Activated T-cell treated with anti-CD3 and anti-CD28 coated beads, Interleukin-2, amount 50 U/mL, for 24 hours (primary cell): Measurements from ENCODE around the gene HSD11B1.

Experiments
- DNase-seq: peaks from one replicate; pipeline ENCODE4 v3.0.0-alpha.2; 2020
- H3K27ac Mint-ChIP-seq: 2 replicates; pipeline ENCODE4 v1.8.0; 2020; ENCODE audit warnings: mild to moderate bottlenecking, mixed read lengths
- H3K27me3 Mint-ChIP-seq: 2 replicates; pipeline ENCODE4 v1.8.0; 2020; ENCODE audit warnings: mixed read lengths
- H3K36me3 Mint-ChIP-seq: 2 replicates; pipeline ENCODE4 v1.8.0; 2020; ENCODE audit warnings: low read depth, mixed read lengths
- H3K4me1 Mint-ChIP-seq: 2 replicates; pipeline ENCODE4 v1.8.0; 2020; ENCODE audit warnings: low read depth, mixed read lengths
- H3K4me3 Mint-ChIP-seq: 2 replicates; pipeline ENCODE4 v1.8.0; 2020; ENCODE audit warnings: mild to moderate bottlenecking, moderate library complexity, mixed read lengths
- H3K9me3 Mint-ChIP-seq: 2 replicates; pipeline ENCODE4 v1.8.0; 2020; ENCODE audit warnings: mixed read lengths

HSD11B1 gene

GRCh38 chr1:209705033-209705598 is 470 bp downstream of the HSD11B1 start:
- no peak for DNase-seq
- H3K4me3 Mint-ChIP-seq, result no peak overlapping the region
- H3K9me3 Mint-ChIP-seq, result no peaks in the 10 kb centered on the region
- no peaks in the 10 kb centered on the region for H3K36me3 Mint-ChIP-seq
- peaks cover 66% of the 10 kb centered on the region for H3K4me1 Mint-ChIP-seq
- H3K27me3 Mint-ChIP-seq, result no peaks in the 10 kb centered on the region
- peak overlapping the region; percentile 85 for H3K27ac Mint-ChIP-seq

GRCh38 chr1:209706622-209707021 is 2.0 kb downstream of the HSD11B1 start:
- Mint-ChIP-seq H3K27ac (peak overlapping the region; percentile 31), H3K9me3 (no peaks in the 10 kb centered on the region), H3K27me3 (no peaks in the 10 kb centered on the region), H3K4me1 (peaks cover 66% of the 10 kb centered on the region), H3K36me3 (no peaks in the 10 kb centered on the region), H3K4me3 (no peak overlapping the region)
- no peak for DNase-seq

GRCh38 chr1:209707308-209707707 is 2.7 kb downstream of the HSD11B1 start:
- no peaks in the 10 kb centered on the region for H3K27me3 Mint-ChIP-seq
- H3K4me1 Mint-ChIP-seq, result peaks cover 64% of the 10 kb centered on the region

GRCh38 chr1:209708297-209708696 is 3.7 kb downstream of the HSD11B1 start:
- Mint-ChIP-seq H3K4me3 (no peak overlapping the region), H3K36me3 (no peaks in the 10 kb centered on the region), H3K27ac (peak overlapping the region; percentile 22), H3K4me1 (peaks cover 63% of the 10 kb centered on the region), H3K27me3 (no peaks in the 10 kb centered on the region), H3K9me3 (no peaks in the 10 kb centered on the region)
- DNase-seq, result no peak

More at GRCh38 chr1:209707308-209707707, 2.7 kb downstream of the HSD11B1 start:
- H3K27ac Mint-ChIP-seq, result peak overlapping the region; percentile 31
- no peaks in the 10 kb centered on the region for H3K9me3 Mint-ChIP-seq
- no peak overlapping the region for H3K4me3 Mint-ChIP-seq
- H3K36me3 Mint-ChIP-seq, result no peaks in the 10 kb centered on the region
- DNase-seq, result no peak

GRCh38 chr1:209710093-209710492 is 5.4 kb downstream of the HSD11B1 start:
- Mint-ChIP-seq H3K9me3 (no peaks in the 10 kb centered on the region), H3K4me1 (peaks cover 54% of the 10 kb centered on the region), H3K4me3 (peak overlapping the region; percentile 40), H3K27ac (peak overlapping the region; percentile 84), H3K36me3 (no peaks in the 10 kb centered on the region), H3K27me3 (no peaks in the 10 kb centered on the region)
- no peak for DNase-seq

- Mint-ChIP-seq H3K9me3 (no peaks in the 10 kb centered on the region), H3K27ac (peak overlapping the region; percentile 15), H3K36me3 (no peaks in the 10 kb centered on the region), H3K4me3 (no peak overlapping the region), H3K27me3 (no peaks in the 10 kb centered on the region), H3K4me1 (peaks cover 55% of the 10 kb centered on the region)
- no peak for DNase-seq
Observed at GRCh38 chr1:209710847-209711246, 6.2 kb downstream of the HSD11B1 start.

- Mint-ChIP-seq H3K4me1 (peaks cover 49% of the 10 kb centered on the region), H3K4me3 (peak overlapping the region; percentile 60), H3K9me3 (no peaks in the 10 kb centered on the region), H3K36me3 (no peaks in the 10 kb centered on the region), H3K27ac (peak overlapping the region; percentile 65), H3K27me3 (no peaks in the 10 kb centered on the region)
- DNase-seq, result no peak
Observed at GRCh38 chr1:209714338-209714737, 9.7 kb downstream of the HSD11B1 start.

- Mint-ChIP-seq H3K9me3 (no peaks in the 10 kb centered on the region), H3K36me3 (no peaks in the 10 kb centered on the region), H3K27ac (peak overlapping the region; percentile 76), H3K4me3 (peak overlapping the region; percentile 60), H3K4me1 (peaks cover 40% of the 10 kb centered on the region), H3K27me3 (no peaks in the 10 kb centered on the region)
- DNase-seq, result no peak
Observed at GRCh38 chr1:209715314-209715713, 10.7 kb downstream of the HSD11B1 start.

- Mint-ChIP-seq H3K9me3 (no peaks in the 10 kb centered on the region), H3K27ac (peak overlapping the region; percentile 10), H3K4me3 (no peak overlapping the region), H3K4me1 (peaks cover 53% of the 10 kb centered on the region), H3K27me3 (no peaks in the 10 kb centered on the region), H3K36me3 (no peaks in the 10 kb centered on the region)
- no peak for DNase-seq
Observed at GRCh38 chr1:209717818-209718217, 13.2 kb downstream of the HSD11B1 start.

- no peaks in the 10 kb centered on the region for H3K9me3 Mint-ChIP-seq
- DNase-seq, result no peak
- H3K4me3 Mint-ChIP-seq, result no peak overlapping the region
- H3K27ac Mint-ChIP-seq, result no peak overlapping the region
- H3K36me3 Mint-ChIP-seq, result no peaks in the 10 kb centered on the region
- H3K27me3 Mint-ChIP-seq, result no peaks in the 10 kb centered on the region
- peaks cover 65% of the 10 kb centered on the region for H3K4me1 Mint-ChIP-seq
Observed at GRCh38 chr1:209720326-209720725, 15.7 kb downstream of the HSD11B1 start.

GRCh38 chr1:209720826-209721225 is 16.2 kb downstream of the HSD11B1 start:
- no peak overlapping the region for H3K4me3 Mint-ChIP-seq
- no peaks in the 10 kb centered on the region for H3K9me3 Mint-ChIP-seq
- peaks cover 65% of the 10 kb centered on the region for H3K4me1 Mint-ChIP-seq
- no peaks in the 10 kb centered on the region for H3K36me3 Mint-ChIP-seq
- no peak overlapping the region for H3K27ac Mint-ChIP-seq
- DNase-seq, result no peak
- H3K27me3 Mint-ChIP-seq, result no peaks in the 10 kb centered on the region

GRCh38 chr1:209721323-209721722 is 16.7 kb downstream of the HSD11B1 start:
- peaks cover 61% of the 10 kb centered on the region for H3K4me1 Mint-ChIP-seq
- no peak for DNase-seq
- no peaks in the 10 kb centered on the region for H3K9me3 Mint-ChIP-seq
- H3K36me3 Mint-ChIP-seq, result no peaks in the 10 kb centered on the region
- no peaks in the 10 kb centered on the region for H3K27me3 Mint-ChIP-seq
- peak overlapping the region; percentile 22 for H3K27ac Mint-ChIP-seq
- no peak overlapping the region for H3K4me3 Mint-ChIP-seq

- no peaks in the 10 kb centered on the region for H3K9me3 Mint-ChIP-seq
- no peaks in the 10 kb centered on the region for H3K36me3 Mint-ChIP-seq
- H3K27ac Mint-ChIP-seq, result peak overlapping the region; percentile 99
- no peak for DNase-seq
- peaks cover 67% of the 10 kb centered on the region for H3K4me1 Mint-ChIP-seq
- no peak overlapping the region for H3K4me3 Mint-ChIP-seq
- no peaks in the 10 kb centered on the region for H3K27me3 Mint-ChIP-seq
Observed at GRCh38 chr1:209723265-209723664, 18.6 kb downstream of the HSD11B1 start.

GRCh38 chr1:209723756-209724693 is 19.4 kb downstream of the HSD11B1 start:
- Mint-ChIP-seq H3K36me3 (no peaks in the 10 kb centered on the region), H3K9me3 (no peaks in the 10 kb centered on the region), H3K27ac (peak overlapping the region; percentile 99), H3K4me3 (peak overlapping the region; percentile 68), H3K27me3 (no peaks in the 10 kb centered on the region), H3K4me1 (peaks cover 67% of the 10 kb centered on the region)
- peak; percentile 47 for DNase-seq

- peak overlapping the region; percentile 39 for H3K27ac Mint-ChIP-seq
- no peak overlapping the region for H3K4me3 Mint-ChIP-seq
- peaks cover 51% of the 10 kb centered on the region for H3K4me1 Mint-ChIP-seq
- H3K36me3 Mint-ChIP-seq, result no peaks in the 10 kb centered on the region
- H3K27me3 Mint-ChIP-seq, result no peaks in the 10 kb centered on the region
- no peak for DNase-seq
- H3K9me3 Mint-ChIP-seq, result no peaks in the 10 kb centered on the region
Observed at GRCh38 chr1:209727286-209727685, 22.6 kb downstream of the HSD11B1 start.
